Mesothelial cell of epicardium (in vitro differentiated cells): Measurements from ENCODE around the gene OR2AE1. TPM values are rescaled to one million over a fixed set of nuclear protein-coding genes. Genes with fewer than 3 reads are reported as not detected.

ENCODE experiments used
- DNase-seq, 2 experiments: peaks; one replicate each; pipeline ENCODE4 v3.0.0; 2021; ENCODE audit warnings: low spot score in 2 of 2; ENCODE audit not compliant: unreplicated experiment in 2 of 2
- H3K27ac Mint-ChIP-seq: 2 replicates; pipeline ENCODE4 v1.8.0; 2021; ENCODE audit warnings: mixed read lengths
- H3K27me3 Mint-ChIP-seq: 2 replicates; pipeline ENCODE4 v1.8.0; 2021; ENCODE audit warnings: low read depth, mixed read lengths
- H3K36me3 Mint-ChIP-seq: 2 replicates; pipeline ENCODE4 v1.8.0; 2021; ENCODE audit warnings: mixed read lengths
- H3K4me1 Mint-ChIP-seq: 2 replicates; pipeline ENCODE4 v1.8.0; 2021; ENCODE audit warnings: mixed read lengths
- H3K4me3 Mint-ChIP-seq: 2 replicates; pipeline ENCODE4 v1.8.0; 2021; ENCODE audit warnings: mild to moderate bottlenecking, moderate library complexity, mixed read lengths
- H3K9me3 Mint-ChIP-seq: 2 replicates; pipeline ENCODE4 v1.8.0; 2021; ENCODE audit warnings: mixed read lengths
- total RNA-seq: library from RNA; stranded (reverse); gene quantifications from 3 replicates; pipeline ENCODE4 v1.2.1, GENCODE V29; 2021
- TF ChIP-seq, protein P1 (sequence below): fragments of 200-600 bp; sonication (generic); IDR thresholded peaks from one replicate; pipeline ENCODE4 v1.5.0; 2021; ENCODE audit warnings: antibody characterized with exemption; ENCODE audit not compliant: unreplicated experiment

OR2AE1 gene
- 0.20 to 0.63 TPM (median 0.24 TPM) in 3 replicates for total RNA-seq

GRCh38 chr7:99876933-99877332 lies at the start of gene OR2AE1:
OR2AE1 (minus strand) TSS chr7:99877033; CDS start chr7:99877033, 0 bp downstream.
- Mint-ChIP-seq H3K9me3 (no peaks in the 10 kb centered on the region), H3K4me1 (no peaks in the 10 kb centered on the region), H3K27ac (no peak within 1 kb of the TSS), H3K4me3 (no peak within 1 kb of the TSS), H3K36me3 (no peaks in the 10 kb centered on the region), H3K27me3 (no peaks in the 10 kb centered on the region)
- no peak for DNase-seq
- TF ChIP-seq, protein P1, sequence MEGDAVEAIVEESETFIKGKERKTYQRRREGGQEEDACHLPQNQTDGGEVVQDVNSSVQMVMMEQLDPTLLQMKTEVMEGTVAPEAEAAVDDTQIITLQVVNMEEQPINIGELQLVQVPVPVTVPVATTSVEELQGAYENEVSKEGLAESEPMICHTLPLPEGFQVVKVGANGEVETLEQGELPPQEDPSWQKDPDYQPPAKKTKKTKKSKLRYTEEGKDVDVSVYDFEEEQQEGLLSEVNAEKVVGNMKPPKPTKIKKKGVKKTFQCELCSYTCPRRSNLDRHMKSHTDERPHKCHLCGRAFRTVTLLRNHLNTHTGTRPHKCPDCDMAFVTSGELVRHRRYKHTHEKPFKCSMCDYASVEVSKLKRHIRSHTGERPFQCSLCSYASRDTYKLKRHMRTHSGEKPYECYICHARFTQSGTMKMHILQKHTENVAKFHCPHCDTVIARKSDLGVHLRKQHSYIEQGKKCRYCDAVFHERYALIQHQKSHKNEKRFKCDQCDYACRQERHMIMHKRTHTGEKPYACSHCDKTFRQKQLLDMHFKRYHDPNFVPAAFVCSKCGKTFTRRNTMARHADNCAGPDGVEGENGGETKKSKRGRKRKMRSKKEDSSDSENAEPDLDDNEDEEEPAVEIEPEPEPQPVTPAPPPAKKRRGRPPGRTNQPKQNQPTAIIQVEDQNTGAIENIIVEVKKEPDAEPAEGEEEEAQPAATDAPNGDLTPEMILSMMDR = no peak

GRCh38 chr7:99926321-99926720 lies 49.5 kb upstream of the OR2AE1 start:
- Mint-ChIP-seq H3K9me3 (peaks cover 9% of the 10 kb centered on the region), H3K4me3 (no peak overlapping the region), H3K27me3 (peaks cover 29% of the 10 kb centered on the region), H3K4me1 (peaks cover 20% of the 10 kb centered on the region), H3K27ac (no peak overlapping the region), H3K36me3 (peaks cover 9% of the 10 kb centered on the region)
- no peak for DNase-seq
- TF ChIP-seq, protein P1 = no peak

GRCh38 chr7:99923200-99923599 lies 46.4 kb upstream of the OR2AE1 start:
- peaks cover 19% of the 10 kb centered on the region for H3K27me3 Mint-ChIP-seq
- DNase-seq = no peak
- no peak overlapping the region for H3K4me3 Mint-ChIP-seq
- TF ChIP-seq, protein P1 = no peak
- peaks cover 16% of the 10 kb centered on the region for H3K9me3 Mint-ChIP-seq
- H3K4me1 Mint-ChIP-seq = peaks cover 8% of the 10 kb centered on the region
- peaks cover 16% of the 10 kb centered on the region for H3K36me3 Mint-ChIP-seq
- H3K27ac Mint-ChIP-seq = no peak overlapping the region

GRCh38 chr7:99920149-99920548 lies 43.3 kb upstream of the OR2AE1 start:
- H3K36me3 Mint-ChIP-seq = peaks cover 16% of the 10 kb centered on the region
- peaks cover 16% of the 10 kb centered on the region for H3K9me3 Mint-ChIP-seq
- H3K27ac Mint-ChIP-seq = peak overlapping the region; percentile 87
- peaks cover 12% of the 10 kb centered on the region for H3K27me3 Mint-ChIP-seq
- no peak for DNase-seq
- TF ChIP-seq, protein P1 = no peak
- peaks cover 11% of the 10 kb centered on the region for H3K4me1 Mint-ChIP-seq
- peak overlapping the region; percentile 74 for H3K4me3 Mint-ChIP-seq

- TF ChIP-seq, protein P1 = no peak
- peak overlapping the region; percentile 74 for H3K4me3 Mint-ChIP-seq
- H3K9me3 Mint-ChIP-seq = peaks cover 16% of the 10 kb centered on the region
- DNase-seq = no peak
- H3K36me3 Mint-ChIP-seq = peaks cover 17% of the 10 kb centered on the region
- peak overlapping the region; percentile 87 for H3K27ac Mint-ChIP-seq
- peaks cover 11% of the 10 kb centered on the region for H3K4me1 Mint-ChIP-seq
- H3K27me3 Mint-ChIP-seq = peaks cover 12% of the 10 kb centered on the region
Measured at GRCh38 chr7:99919814-99920112, 42.9 kb upstream of the OR2AE1 start.
